CD8-positive, alpha-beta memory T cell (primary cell): ENCODE results near the gene GRIK4. TPM values are rescaled to one million over a fixed set of nuclear protein-coding genes. Genes with fewer than 3 reads are reported as not detected.

Source experiments
- CTCF ChIA-PET: fragments of 350-600 bp; sonication (Branson Sonifier 250); formaldehyde crosslinking; loops from one replicate; lab custom pipeline; 2021; ENCODE audit warnings: antibody characterized with exemption; lab: Charles Lee
- POLR2A ChIA-PET: fragments of 350-600 bp; sonication (Branson Sonifier 250); formaldehyde crosslinking; loops from one replicate; lab custom pipeline; 2021; ENCODE audit warnings: antibody characterized with exemption; lab: Charles Lee
- DNase-seq, 5 donors: peaks; one replicate each; pipeline versions ENCODE4 v3.0.0 to v3.0.0-alpha.2; 2020 to 2022; ENCODE audit warnings: mixed read lengths in 1 of 5
- H3K27ac ChIP-seq: one replicate; pipeline ENCODE4 v1.7.0; 2013; ENCODE audit warnings: low read depth, mild to moderate bottlenecking, low read length, moderate library complexity
- H3K27me3 ChIP-seq: 2 replicates; pipeline ENCODE4 v1.7.0; 2013; ENCODE audit warnings: low read length, mild to moderate bottlenecking; ENCODE audit not compliant: insufficient read depth, poor library complexity, severe bottlenecking
- H3K36me3 ChIP-seq: 2 replicates; pipeline ENCODE4 v1.7.0; 2013; ENCODE audit warnings: mild to moderate bottlenecking, low read length, moderate library complexity; ENCODE audit not compliant: insufficient read depth
- H3K4me1 ChIP-seq: 2 replicates; pipeline ENCODE4 v1.7.0; 2013; ENCODE audit warnings: mild to moderate bottlenecking, low read length, moderate library complexity; ENCODE audit not compliant: insufficient read depth
- H3K4me3 ChIP-seq: 2 replicates; pipeline ENCODE4 v1.7.0; 2013; ENCODE audit warnings: mild to moderate bottlenecking, low read length
- H3K9me3 ChIP-seq: 2 replicates; pipeline ENCODE4 v1.7.0; 2013; ENCODE audit warnings: mild to moderate bottlenecking, low read length
- H3K27ac Mint-ChIP-seq, 8 donors: one replicate each; pipeline ENCODE4 v1.8.0; 2020 to 2021; ENCODE audit warnings: mixed read lengths in 8 of 8, mild to moderate bottlenecking in 6 of 8, inconsistent platforms in 3 of 8, moderate library complexity in 3 of 8
- H3K27me3 Mint-ChIP-seq, 2 donors: one replicate each; pipeline ENCODE4 v1.8.0; 2020 to 2021; ENCODE audit warnings: mixed read lengths in 2 of 2, mild to moderate bottlenecking in 1 of 2, moderate library complexity in 1 of 2
- H3K36me3 Mint-ChIP-seq, 3 donors: one replicate each; pipeline ENCODE4 v1.8.0; 2020 to 2021; ENCODE audit warnings: mixed read lengths in 3 of 3, inconsistent platforms in 1 of 3, mild to moderate bottlenecking in 1 of 3
- H3K4me1 Mint-ChIP-seq, 3 donors: one replicate each; pipeline ENCODE4 v1.8.0; 2020 to 2021; ENCODE audit warnings: mixed read lengths in 3 of 3, inconsistent platforms in 1 of 3, mild to moderate bottlenecking in 1 of 3
- H3K4me3 Mint-ChIP-seq, 7 donors: one replicate each; pipeline ENCODE4 v1.8.0; 2020 to 2021; ENCODE audit warnings: mixed read lengths in 7 of 7, mild to moderate bottlenecking in 6 of 7, moderate library complexity in 4 of 7, inconsistent platforms in 2 of 7
- H3K9me3 Mint-ChIP-seq, 5 donors: one replicate each; pipeline ENCODE4 v1.8.0; 2020 to 2022; ENCODE audit warnings: mixed read lengths in 5 of 5, mild to moderate bottlenecking in 3 of 5, moderate library complexity in 2 of 5, inconsistent platforms in 1 of 5
- polyA plus RNA-seq: library from polyadenylated mRNA; unstranded; fragments of 300-500 nt; fragmentation: Illumina TruSeq; gene quantifications from one replicate; pipeline ENCODE4 v1.2.3, GENCODE V29; 2021
- total RNA-seq, 2 experiments: library from RNA; stranded (reverse); gene quantifications; one replicate each; pipeline ENCODE4 v1.2.3, GENCODE V29; 2021

GRIK4 gene
- total and polyA plus RNA-seq, 3 experiments from 2014 or later: 0.07 TPM; not detected in 2

DNA sequence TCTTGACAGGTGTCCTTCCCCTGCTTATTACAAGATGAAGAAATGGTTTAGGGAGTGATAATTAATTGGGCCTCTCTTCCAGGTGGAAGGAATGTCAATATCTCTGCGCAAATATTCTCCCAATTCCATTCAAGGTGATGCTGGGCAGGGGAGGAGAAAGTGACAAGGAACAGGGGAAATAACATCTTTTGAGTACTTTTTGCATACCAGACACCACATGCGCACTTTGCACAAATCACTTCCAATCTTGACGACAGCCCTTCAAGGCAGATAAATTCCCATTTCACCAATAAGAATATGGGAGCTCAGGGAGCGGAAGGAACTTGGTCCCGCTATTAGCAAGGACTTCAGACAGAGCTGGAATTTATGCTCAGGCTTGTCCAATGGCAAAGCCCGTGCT, 367.2 kb downstream of the GRIK4 start:
- Histone ChIP-seq H3K4me1 (no peaks in the 10 kb centered on the region), H3K27me3 (no peaks in the 10 kb centered on the region), H3K4me3 (no peak overlapping the region), H3K9me3 (no peaks in the 10 kb centered on the region), H3K27ac (no peak overlapping the region), H3K36me3 (no peaks in the 10 kb centered on the region)
- ChIA-PET POLR2A (no interaction called here), CTCF (no interaction called here)
- H3K4me1 Mint-ChIP-seq: no peaks in the 10 kb centered on the region
- no peak for DNase-seq
- H3K36me3 Mint-ChIP-seq: no peaks in the 10 kb centered on the region
- H3K4me3 Mint-ChIP-seq: no peak overlapping the region
- H3K27me3 Mint-ChIP-seq: peaks cover 5 to 15% of the 10 kb centered on the region in 2 donors
- H3K27ac Mint-ChIP-seq: no peak overlapping the region
- peaks cover 0 to 3% (median 2%) of the 10 kb centered on the region in 5 donors for H3K9me3 Mint-ChIP-seq

DNA sequence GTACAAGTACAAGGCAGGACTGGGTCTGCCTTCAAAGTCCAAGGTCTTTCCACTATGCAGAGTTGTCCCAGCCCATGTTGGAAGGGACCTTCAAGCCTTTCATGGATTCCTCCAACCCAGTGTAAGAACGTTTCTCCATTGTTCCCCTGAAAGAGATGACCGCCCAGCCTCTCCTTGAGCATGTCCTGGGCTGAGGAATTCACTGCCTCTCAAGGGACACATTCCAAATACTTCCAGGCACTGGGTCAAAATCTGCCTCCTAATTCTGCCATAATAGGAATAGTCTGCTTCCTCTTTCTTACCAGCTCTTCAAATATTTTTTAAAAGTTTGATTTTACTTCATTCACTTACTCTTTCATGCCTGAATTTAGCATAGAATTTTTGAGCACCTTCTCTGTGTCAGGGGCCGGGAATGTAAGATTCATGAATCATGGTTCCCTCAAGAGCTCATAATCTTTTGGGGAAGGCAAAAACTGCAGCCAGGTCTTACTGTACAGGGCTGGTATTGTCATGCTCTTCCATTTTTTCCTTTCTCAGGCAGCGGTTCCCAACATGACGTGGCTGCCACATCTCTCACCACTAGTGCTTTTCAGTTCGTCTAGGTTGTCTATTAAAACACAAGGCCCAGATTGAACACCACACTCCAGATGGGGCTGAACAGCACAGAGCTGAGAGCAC, 369.1 kb downstream of the GRIK4 start:
- H3K36me3 Mint-ChIP-seq: no peaks in the 10 kb centered on the region
- no peaks in the 10 kb centered on the region for H3K9me3 ChIP-seq
- no peak overlapping the region for H3K4me3 ChIP-seq
- POLR2A ChIA-PET: no interaction called here
- no peak for DNase-seq
- no peaks in the 10 kb centered on the region for H3K36me3 ChIP-seq
- peaks cover 0 to 3% (median 2%) of the 10 kb centered on the region in 5 donors for H3K9me3 Mint-ChIP-seq
- peak overlapping the region in 1 of 8 donors; percentile 35 for H3K27ac Mint-ChIP-seq
- no peak overlapping the region for H3K27ac ChIP-seq
- peaks cover 4 to 15% of the 10 kb centered on the region in 2 donors for H3K27me3 Mint-ChIP-seq
- H3K4me1 Mint-ChIP-seq: no peaks in the 10 kb centered on the region
- H3K4me1 ChIP-seq: no peaks in the 10 kb centered on the region
- CTCF ChIA-PET: no interaction called here
- no peak overlapping the region for H3K4me3 Mint-ChIP-seq
- no peaks in the 10 kb centered on the region for H3K27me3 ChIP-seq

DNA sequence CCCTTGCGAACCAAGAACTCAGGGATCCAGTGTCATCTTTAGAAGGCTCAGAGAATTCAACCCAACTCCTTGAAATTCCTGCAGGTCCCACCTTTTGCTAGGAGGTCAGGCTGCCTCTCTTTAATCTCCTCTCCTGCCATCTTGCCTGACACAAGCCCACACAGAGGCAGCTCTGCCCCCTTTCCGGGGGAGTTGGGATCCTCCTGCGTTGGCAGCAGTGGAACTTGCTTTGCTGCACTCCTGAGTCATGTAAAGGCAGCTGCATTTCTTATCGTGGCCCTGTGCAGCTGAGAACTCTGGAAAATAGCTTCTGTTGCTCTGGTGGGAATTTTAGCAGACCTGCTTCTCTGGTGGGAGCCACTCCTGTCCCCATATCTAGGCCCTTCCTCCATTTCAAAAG, 370.0 kb downstream of the GRIK4 start:
- Histone ChIP-seq H3K27me3 (no peaks in the 10 kb centered on the region), H3K4me3 (no peak overlapping the region), H3K4me1 (no peaks in the 10 kb centered on the region), H3K36me3 (no peaks in the 10 kb centered on the region), H3K9me3 (no peaks in the 10 kb centered on the region), H3K27ac (no peak overlapping the region)
- no peaks in the 10 kb centered on the region for H3K9me3 Mint-ChIP-seq
- POLR2A ChIA-PET: no interaction called here
- H3K4me1 Mint-ChIP-seq: no peaks in the 10 kb centered on the region
- no peak for DNase-seq
- CTCF ChIA-PET: no interaction called here
- H3K36me3 Mint-ChIP-seq: no peaks in the 10 kb centered on the region
- no peak overlapping the region for H3K27ac Mint-ChIP-seq
- peaks cover 6 to 15% of the 10 kb centered on the region in 2 donors for H3K27me3 Mint-ChIP-seq
- no peak overlapping the region for H3K4me3 Mint-ChIP-seq

DNA sequence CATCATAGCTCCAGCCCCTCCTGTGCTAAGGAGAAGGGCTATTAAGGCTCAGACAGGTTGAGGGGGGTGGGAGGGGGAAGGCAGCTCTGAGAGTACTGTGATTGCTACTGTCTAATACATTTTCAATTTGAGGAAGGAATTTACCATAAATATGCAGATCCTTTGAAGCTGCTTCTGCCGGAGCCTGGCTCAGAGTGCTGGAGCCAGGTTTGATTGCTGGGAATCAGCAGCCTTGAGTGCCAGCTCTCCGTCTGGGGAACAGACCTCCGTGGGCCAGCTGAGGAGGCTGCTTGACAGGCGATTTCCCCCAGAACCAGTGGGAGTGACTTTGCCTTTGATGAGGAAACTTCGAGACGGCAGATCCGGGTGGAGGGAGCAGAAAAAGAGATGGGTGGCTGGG, 370.6 kb downstream of the GRIK4 start:
- no peaks in the 10 kb centered on the region for H3K36me3 Mint-ChIP-seq
- CTCF ChIA-PET: no interaction called here
- H3K4me3 ChIP-seq: no peak overlapping the region
- POLR2A ChIA-PET: no interaction called here
- H3K36me3 ChIP-seq: no peaks in the 10 kb centered on the region
- no peaks in the 10 kb centered on the region for H3K9me3 Mint-ChIP-seq
- H3K9me3 ChIP-seq: no peaks in the 10 kb centered on the region
- DNase-seq: no peak
- no peaks in the 10 kb centered on the region for H3K27me3 ChIP-seq
- H3K4me1 ChIP-seq: no peaks in the 10 kb centered on the region
- H3K4me3 Mint-ChIP-seq: no peak overlapping the region
- no peaks in the 10 kb centered on the region for H3K4me1 Mint-ChIP-seq
- H3K27ac Mint-ChIP-seq: no peak overlapping the region
- no peak overlapping the region for H3K27ac ChIP-seq
- H3K27me3 Mint-ChIP-seq: peaks cover 6 to 20% of the 10 kb centered on the region in 2 donors

DNA sequence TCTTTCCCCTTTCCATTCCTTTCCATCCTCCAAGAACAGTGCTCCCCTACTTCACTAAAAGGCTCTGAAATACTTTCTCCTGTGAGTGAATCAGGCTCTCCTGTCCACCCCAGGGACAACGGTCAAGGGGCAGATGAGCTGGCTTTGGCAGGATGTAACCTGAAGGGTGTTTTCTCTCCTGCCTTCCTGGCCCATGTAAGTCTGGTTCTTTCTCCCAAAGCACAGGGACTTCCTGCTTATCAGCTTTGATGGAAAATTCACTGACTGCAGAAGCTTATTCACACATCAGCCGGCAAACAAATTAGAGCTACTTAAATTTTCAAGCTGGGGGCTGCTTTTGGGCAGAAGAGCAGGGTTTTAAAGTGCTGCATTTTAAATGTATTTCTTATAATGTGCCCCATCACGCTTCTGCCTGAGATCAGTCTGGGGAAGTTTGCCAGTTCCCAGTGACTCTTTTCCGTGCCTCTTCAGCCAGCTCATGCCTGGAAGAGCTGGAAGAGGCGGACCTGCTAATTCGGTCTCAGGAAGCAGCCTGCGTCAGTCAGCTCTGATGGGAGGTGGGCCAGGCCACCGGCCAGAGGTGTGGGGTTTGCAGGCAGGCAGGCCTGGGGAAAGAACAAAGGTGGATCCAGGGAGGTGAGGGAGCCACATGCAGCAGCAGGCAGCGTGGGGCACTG, 372.0 kb downstream of the GRIK4 start:
- DNase-seq: no peak
- H3K9me3 ChIP-seq: no peaks in the 10 kb centered on the region
- Mint-ChIP-seq H3K27ac (peak overlapping the region in 1 of 8 donors; percentile 34), H3K4me3 (no peak overlapping the region), H3K36me3 (no peaks in the 10 kb centered on the region), H3K9me3 (no peaks in the 10 kb centered on the region), H3K27me3 (peaks cover 8 to 20% of the 10 kb centered on the region in 2 donors), H3K4me1 (no peaks in the 10 kb centered on the region)
- POLR2A ChIA-PET: no interaction called here
- H3K4me1 ChIP-seq: no peaks in the 10 kb centered on the region
- no peaks in the 10 kb centered on the region for H3K36me3 ChIP-seq
- CTCF ChIA-PET: no interaction called here
- no peaks in the 10 kb centered on the region for H3K27me3 ChIP-seq
- no peak overlapping the region for H3K4me3 ChIP-seq
- H3K27ac ChIP-seq: no peak overlapping the region

DNA sequence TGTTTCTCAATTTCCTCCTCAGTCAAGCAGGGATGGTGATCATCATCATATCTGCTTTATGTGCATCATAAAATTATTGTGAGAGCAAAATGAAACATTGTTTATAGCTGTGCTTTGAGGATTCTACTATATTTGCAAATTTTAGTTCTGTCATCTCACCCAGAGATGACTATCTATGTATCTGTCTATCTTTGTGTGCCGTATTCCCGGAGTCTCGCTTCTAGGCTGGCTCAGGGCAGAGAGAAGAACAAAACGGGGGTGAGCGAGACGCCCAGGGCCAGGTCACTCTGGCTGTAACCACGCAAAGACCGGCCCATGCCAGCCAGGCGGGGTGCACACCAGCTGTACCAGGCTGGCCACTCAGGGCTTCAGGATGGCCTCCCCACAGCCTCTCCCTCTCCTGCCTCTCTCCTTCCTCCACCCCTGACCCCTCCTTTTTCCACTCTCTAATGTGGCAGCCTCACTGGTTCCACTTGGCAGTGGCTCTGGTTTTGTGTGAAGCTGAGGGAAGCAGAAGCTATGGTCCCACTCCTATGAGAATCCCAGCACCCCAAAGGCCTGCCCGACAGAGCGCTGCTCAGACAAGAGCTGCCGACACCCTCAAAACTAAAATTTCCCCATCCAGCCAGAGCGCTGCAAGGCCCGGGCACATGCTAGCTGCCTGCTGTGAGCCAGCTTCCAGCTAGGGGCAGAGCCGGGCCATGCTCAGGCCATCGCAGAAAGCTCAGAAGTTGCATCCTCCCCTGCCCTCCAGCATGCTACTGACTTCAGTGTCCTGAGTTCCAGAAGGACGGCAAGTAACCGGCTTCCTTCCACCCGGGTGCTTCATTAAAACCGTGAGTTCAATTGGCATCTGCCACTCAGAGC, 372.8 kb downstream of the GRIK4 start:
- POLR2A ChIA-PET: no interaction called here
- H3K27ac Mint-ChIP-seq: peak overlapping the region in 1 of 8 donors; percentile 34

DNA sequence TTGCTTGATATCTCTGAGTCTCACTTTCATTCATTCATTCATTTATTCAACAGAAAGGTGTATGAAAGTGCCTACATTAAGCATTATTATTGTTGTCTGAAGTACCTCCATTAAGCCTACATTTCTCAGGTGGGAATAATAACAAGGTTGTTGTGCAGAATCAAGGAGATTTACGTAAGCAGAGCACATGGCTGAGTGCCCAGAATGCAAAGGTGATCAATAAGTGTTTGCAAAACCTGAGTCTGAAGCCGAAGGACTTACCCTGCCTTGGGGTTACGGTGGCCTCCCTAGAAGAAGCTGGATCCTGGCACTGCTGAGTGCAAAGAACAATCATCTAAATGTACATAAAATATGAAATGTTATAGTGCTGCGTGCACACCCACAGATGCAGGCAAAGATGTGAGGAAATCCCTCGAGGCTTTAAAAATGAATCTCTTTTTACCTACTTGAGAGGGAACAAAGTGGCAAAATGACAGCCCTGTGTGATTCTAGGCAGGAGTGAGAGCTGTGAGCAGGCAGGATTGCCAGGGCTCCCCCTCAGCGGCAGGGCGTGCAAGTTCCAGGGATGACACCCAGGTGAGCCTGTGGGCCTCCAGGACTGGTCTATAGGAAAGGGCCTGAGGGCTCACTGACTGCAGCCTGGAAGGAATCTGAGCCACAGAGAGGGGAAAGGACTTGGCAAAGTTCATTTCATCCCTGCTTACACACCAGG, 379.2 kb downstream of the GRIK4 start:
- peaks cover 0 to 3% (median 0%) of the 10 kb centered on the region in 5 donors for H3K9me3 Mint-ChIP-seq
- Histone ChIP-seq H3K27me3 (no peaks in the 10 kb centered on the region), H3K4me1 (no peaks in the 10 kb centered on the region), H3K9me3 (no peaks in the 10 kb centered on the region), H3K4me3 (no peak overlapping the region), H3K27ac (no peak overlapping the region), H3K36me3 (no peaks in the 10 kb centered on the region)
- ChIA-PET POLR2A (no interaction called here), CTCF (no interaction called here)
- no peaks in the 10 kb centered on the region for H3K36me3 Mint-ChIP-seq
- H3K4me1 Mint-ChIP-seq: no peaks in the 10 kb centered on the region
- peaks cover 5 to 14% of the 10 kb centered on the region in 2 donors for H3K27me3 Mint-ChIP-seq
- no peak overlapping the region for H3K27ac Mint-ChIP-seq
- no peak overlapping the region for H3K4me3 Mint-ChIP-seq
- no peak for DNase-seq

More for the DNA sequence above, 372.8 kb downstream of the GRIK4 start:
- Histone ChIP-seq H3K27me3 (no peaks in the 10 kb centered on the region), H3K9me3 (no peaks in the 10 kb centered on the region), H3K36me3 (no peaks in the 10 kb centered on the region), H3K27ac (no peak overlapping the region), H3K4me3 (no peak overlapping the region), H3K4me1 (no peaks in the 10 kb centered on the region)
- peaks cover 8 to 20% of the 10 kb centered on the region in 2 donors for H3K27me3 Mint-ChIP-seq
- CTCF ChIA-PET: no interaction called here
- H3K4me3 Mint-ChIP-seq: no peak overlapping the region
- H3K36me3 Mint-ChIP-seq: no peaks in the 10 kb centered on the region
- peaks cover 0 to 3% (median 0%) of the 10 kb centered on the region in 5 donors for H3K9me3 Mint-ChIP-seq
- H3K4me1 Mint-ChIP-seq: no peaks in the 10 kb centered on the region
- no peak for DNase-seq
